SK-N-SH treated with all-trans-retinoic acid at 6 μM for 48 hours (cell line): ENCODE measurements around the gene LEMD2.

Experiments used
- ATAC-seq: fragments of 200-7000 bp; cut with Tn5 transposase; 3 replicates; pipeline ENCODE4 v1.9.1; 2020; ENCODE audit warnings: mild to moderate bottlenecking, moderate library complexity
- ARNTL ChIP-seq: fragments of 450-650 bp; formaldehyde crosslinking; IDR thresholded peaks from 2 replicates; pipeline ENCODE4 v1.5.0; 2020; ENCODE audit warnings: low read depth, mild to moderate bottlenecking, moderate library complexity, borderline replicate concordance
- BACH2 ChIP-seq: fragments of 250-450 bp; sonication (Bioruptor Pico); IDR thresholded peaks from 2 replicates; pipeline ENCODE4 v1.9.0; 2021; ENCODE audit warnings: mild to moderate bottlenecking, borderline replicate concordance
- CREB5 ChIP-seq: fragments of 250-450 bp; sonication (Bioruptor Pico); IDR thresholded peaks from 2 replicates; pipeline ENCODE4 v1.5.1; 2020; ENCODE audit warnings: low read depth, mild to moderate bottlenecking, moderate library complexity
- CSDC2 ChIP-seq: fragments of 250-450 bp; sonication (Bioruptor Pico); IDR thresholded peaks from 2 replicates; pipeline ENCODE4 v1.5.0; 2020; ENCODE audit warnings: mild to moderate bottlenecking, moderate library complexity
- ESRRG ChIP-seq: fragments of 250-450 bp; sonication (Bioruptor Pico); IDR thresholded peaks from 2 replicates; pipeline ENCODE4 v1.6.1; 2021; ENCODE audit warnings: mild to moderate bottlenecking
- ISL1 ChIP-seq: fragments of 250-450 bp; sonication (Bioruptor Pico); IDR thresholded peaks from 2 replicates; pipeline ENCODE4 v2.1.2; 2022; ENCODE audit warnings: mild to moderate bottlenecking, moderate library complexity
- OSR1 ChIP-seq: fragments of 250-450 bp; sonication (Bioruptor Pico); IDR thresholded peaks from 2 replicates; pipeline ENCODE4 v1.8.0; 2022; ENCODE audit warnings: moderate library complexity, mild to moderate bottlenecking, inconsistent platforms
- PATZ1 ChIP-seq: fragments of 250-450 bp; sonication (Bioruptor Pico); IDR thresholded peaks from 2 replicates; pipeline ENCODE4 v1.8.0; 2020; ENCODE audit warnings: mild to moderate bottlenecking, moderate library complexity, borderline replicate concordance
- POU6F1 ChIP-seq: fragments of 250-450 bp; sonication (Bioruptor Pico); IDR thresholded peaks from 2 replicates; pipeline ENCODE4 v1.8.0; 2021; ENCODE audit warnings: low read depth, mild to moderate bottlenecking, moderate library complexity, borderline replicate concordance
- SNAI2 ChIP-seq: fragments of 250-450 bp; sonication (Bioruptor Pico); IDR thresholded peaks from 2 replicates; pipeline ENCODE4 v1.5.0; 2020; ENCODE audit warnings: mild to moderate bottlenecking, moderate library complexity
- TCF4 ChIP-seq: fragments of 250-450 bp; sonication (Bioruptor Pico); IDR thresholded peaks from 2 replicates; pipeline ENCODE4 v1.8.0; 2021; ENCODE audit warnings: mild to moderate bottlenecking, moderate library complexity, borderline replicate concordance
- TOX ChIP-seq: fragments of 250-450 bp; sonication (Bioruptor Pico); IDR thresholded peaks from 2 replicates; pipeline ENCODE4 v1.8.0; 2021; ENCODE audit warnings: mild to moderate bottlenecking, moderate library complexity, borderline replicate concordance
- ZC3H10 ChIP-seq: fragments of 250-450 bp; sonication (Bioruptor Pico); IDR thresholded peaks from 2 replicates; pipeline ENCODE4 v1.5.1; 2021; ENCODE audit warnings: mild to moderate bottlenecking, moderate library complexity
- ZFP3 ChIP-seq: fragments of 250-450 bp; sonication (Bioruptor Pico); IDR thresholded peaks from 2 replicates; pipeline ENCODE4 v1.5.0; 2020; ENCODE audit warnings: mild to moderate bottlenecking, moderate library complexity
- ZFP30 ChIP-seq: fragments of 450-650 bp; formaldehyde crosslinking; IDR thresholded peaks from 2 replicates; pipeline ENCODE4 v1.5.0; 2022; ENCODE audit warnings: mild to moderate bottlenecking, moderate library complexity
- ZNF565 ChIP-seq: fragments of 450-650 bp; formaldehyde crosslinking; conservative IDR thresholded peaks from 2 replicates; pipeline ENCODE4 v1.5.0; 2020; ENCODE audit warnings: low read depth, mild to moderate bottlenecking, moderate library complexity
- ZNF70 ChIP-seq: fragments of 450-650 bp; formaldehyde crosslinking; IDR thresholded peaks from 2 replicates; pipeline ENCODE4 v1.5.0; 2020; ENCODE audit warnings: mild to moderate bottlenecking, moderate library complexity
- ZNF8 ChIP-seq: fragments of 450-650 bp; formaldehyde crosslinking; IDR thresholded peaks from 2 replicates; pipeline ENCODE4 v1.5.0; 2020; ENCODE audit warnings: mild to moderate bottlenecking, moderate library complexity
- TF ChIP-seq, protein P1 (sequence below): fragments of 250-450 bp; sonication (Bioruptor Pico); IDR thresholded peaks from 2 replicates; pipeline ENCODE4 v1.5.0; 2020; ENCODE audit warnings: mild to moderate bottlenecking, moderate library complexity

LEMD2 gene

DNA sequence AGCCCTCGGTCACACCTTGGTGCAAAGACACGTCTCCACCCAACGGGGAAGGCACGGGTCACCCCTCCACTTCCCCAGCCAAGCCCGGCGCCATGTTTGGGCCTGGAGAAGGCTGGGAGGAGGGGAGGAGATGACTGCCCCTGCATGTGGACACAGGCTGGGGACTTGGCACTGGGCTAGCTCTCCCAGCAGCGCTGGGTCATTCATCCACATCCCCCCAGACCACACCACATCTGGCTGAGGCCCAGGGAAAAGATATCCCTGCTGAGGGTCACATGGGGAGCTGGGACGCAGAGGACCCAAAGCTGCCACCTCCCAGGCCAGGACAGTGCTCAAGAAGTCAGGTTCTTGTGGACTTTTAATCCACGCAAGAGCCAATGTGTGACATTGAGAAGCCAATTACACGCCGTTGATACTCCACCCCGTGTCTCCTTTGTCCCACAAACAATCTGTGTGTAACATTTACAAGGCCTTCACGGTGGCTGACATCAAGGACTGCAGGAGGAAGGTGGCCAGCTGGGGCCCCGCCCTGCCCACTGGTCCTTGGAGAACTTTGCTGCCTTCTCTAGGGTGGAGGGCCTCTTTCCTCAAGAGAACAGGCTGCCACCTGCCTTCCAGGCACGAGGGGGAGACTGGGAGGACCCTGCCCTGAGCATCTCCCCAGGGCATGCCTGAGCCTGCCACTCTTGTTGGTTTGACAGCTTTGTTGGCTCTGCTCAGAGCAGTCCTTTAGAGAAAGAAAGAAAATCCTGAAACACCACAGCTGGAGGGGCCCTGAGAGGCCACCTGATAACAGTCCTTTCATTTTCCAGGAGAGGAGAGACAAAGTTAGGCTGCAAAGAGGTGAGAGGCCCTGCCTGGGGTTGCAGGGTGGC, 36.9 kb downstream of the LEMD2 start:
- no peak for ATAC-seq
- TF ChIP-seq ZC3H10 (CRISPR knock-in tag), result no peak

- TF ChIP-seq ZFP3 (CRISPR knock-in tag) (peak; percentile 45; the same call in 1 of the 2 replicates), ZC3H10 (CRISPR knock-in tag) (no peak)
- ATAC-seq, result no peak
Observed at GRCh38 chr6:33750244-33750991, 38.5 kb downstream of the LEMD2 start.

GRCh38 chr6:33749401-33749800, 39.5 kb downstream of the LEMD2 start:
- no peak for TF ChIP-seq BACH2 (CRISPR knock-in tag)
- no peak for TF ChIP-seq SNAI2 (CRISPR knock-in tag)
- TF ChIP-seq ISL1 (CRISPR knock-in tag), result no peak
- TF ChIP-seq POU6F1, result no peak
- no peak for TF ChIP-seq OSR1
- no peak for TF ChIP-seq ZNF565
- no peak for TF ChIP-seq ZFP3 (CRISPR knock-in tag)
- TF ChIP-seq ESRRG (CRISPR knock-in tag), result no peak
- no peak for TF ChIP-seq TOX (CRISPR knock-in tag)
- TF ChIP-seq PATZ1 (CRISPR knock-in tag), result no peak
- no peak for TF ChIP-seq CREB5 (CRISPR knock-in tag)
- TF ChIP-seq ZNF8, result no peak
- TF ChIP-seq, all 23 proteins: peak for 0
- ATAC-seq, result no peak

DNA sequence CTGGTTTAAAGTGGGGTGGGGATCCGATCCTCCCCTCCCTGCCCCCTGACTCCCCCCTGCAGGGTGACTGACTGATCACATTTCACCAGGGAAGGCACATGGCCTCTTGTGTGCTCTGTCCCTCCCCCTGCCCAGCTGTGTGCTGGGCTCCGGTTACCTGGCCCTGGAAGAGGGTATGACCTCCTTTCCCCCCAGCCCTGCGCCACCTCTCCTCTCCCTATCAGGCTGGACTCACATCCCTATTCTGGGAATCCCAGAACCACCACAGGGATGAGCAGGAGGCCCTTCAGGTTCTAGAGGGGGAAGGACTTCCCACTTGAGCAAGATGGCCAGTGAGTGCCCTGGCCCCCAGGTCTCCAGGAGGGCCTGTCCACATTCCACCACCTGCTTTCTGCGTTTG, 40.1 kb downstream of the LEMD2 start:
- no peak for ATAC-seq
- no peak for TF ChIP-seq ZNF565
- TF ChIP-seq ZFP3 (CRISPR knock-in tag), result no peak
- no peak for TF ChIP-seq ZFP30
- no peak for TF ChIP-seq OSR1
- no peak for TF ChIP-seq ZNF70 (CRISPR knock-in tag)
- no peak for TF ChIP-seq PATZ1 (CRISPR knock-in tag)
- TF ChIP-seq ZNF8, result no peak
- no peak for TF ChIP-seq ARNTL
- TF ChIP-seq TOX (CRISPR knock-in tag), result no peak
- no peak for TF ChIP-seq ESRRG (CRISPR knock-in tag)
- TF ChIP-seq ZC3H10 (CRISPR knock-in tag), result no peak
- TF ChIP-seq POU6F1, result no peak
- TF ChIP-seq CSDC2 (CRISPR knock-in tag), result no peak
- TF ChIP-seq TCF4 (CRISPR knock-in tag), result no peak
- TF ChIP-seq, protein P1, sequence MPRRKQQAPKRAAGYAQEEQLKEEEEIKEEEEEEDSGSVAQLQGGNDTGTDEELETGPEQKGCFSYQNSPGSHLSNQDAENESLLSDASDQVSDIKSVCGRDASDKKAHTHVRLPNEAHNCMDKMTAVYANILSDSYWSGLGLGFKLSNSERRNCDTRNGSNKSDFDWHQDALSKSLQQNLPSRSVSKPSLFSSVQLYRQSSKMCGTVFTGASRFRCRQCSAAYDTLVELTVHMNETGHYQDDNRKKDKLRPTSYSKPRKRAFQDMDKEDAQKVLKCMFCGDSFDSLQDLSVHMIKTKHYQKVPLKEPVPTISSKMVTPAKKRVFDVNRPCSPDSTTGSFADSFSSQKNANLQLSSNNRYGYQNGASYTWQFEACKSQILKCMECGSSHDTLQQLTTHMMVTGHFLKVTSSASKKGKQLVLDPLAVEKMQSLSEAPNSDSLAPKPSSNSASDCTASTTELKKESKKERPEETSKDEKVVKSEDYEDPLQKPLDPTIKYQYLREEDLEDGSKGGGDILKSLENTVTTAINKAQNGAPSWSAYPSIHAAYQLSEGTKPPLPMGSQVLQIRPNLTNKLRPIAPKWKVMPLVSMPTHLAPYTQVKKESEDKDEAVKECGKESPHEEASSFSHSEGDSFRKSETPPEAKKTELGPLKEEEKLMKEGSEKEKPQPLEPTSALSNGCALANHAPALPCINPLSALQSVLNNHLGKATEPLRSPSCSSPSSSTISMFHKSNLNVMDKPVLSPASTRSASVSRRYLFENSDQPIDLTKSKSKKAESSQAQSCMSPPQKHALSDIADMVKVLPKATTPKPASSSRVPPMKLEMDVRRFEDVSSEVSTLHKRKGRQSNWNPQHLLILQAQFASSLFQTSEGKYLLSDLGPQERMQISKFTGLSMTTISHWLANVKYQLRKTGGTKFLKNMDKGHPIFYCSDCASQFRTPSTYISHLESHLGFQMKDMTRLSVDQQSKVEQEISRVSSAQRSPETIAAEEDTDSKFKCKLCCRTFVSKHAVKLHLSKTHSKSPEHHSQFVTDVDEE (CRISPR knock-in tag), result no peak
- TF ChIP-seq ISL1 (CRISPR knock-in tag), result no peak
- no peak for TF ChIP-seq SNAI2 (CRISPR knock-in tag)
- TF ChIP-seq BACH2 (CRISPR knock-in tag), result no peak
- TF ChIP-seq, all 23 proteins: peak for 0
